Natural killer cell (primary cell): Measurements from ENCODE around the gene SELENOS. TPM values are rescaled to one million over a fixed set of nuclear protein-coding genes. Genes with fewer than 3 reads are reported as not detected.
A peak's percentile ranks its signal among the peaks of the same experiment; 100 is the strongest.

Experiments used
- ATAC-seq, 3 donors: fragments of 150-1000 bp in 2 of 3; fragments of 200-7000 bp in 1 of 3; cut with Tn5 transposase; 1 replicate in 1 of 3; 2 replicates in 2 of 3; pipeline ENCODE4 v1.10.0; 2021; ENCODE audit warnings: mild to moderate bottlenecking in 2 of 3, moderate library complexity in 2 of 3
- DNase-seq, 2 donors: peaks; one replicate each; pipeline versions ENCODE4 v3.0.0 to v3.0.0-alpha.2; 2013 to 2021; ENCODE audit warnings: mixed read lengths in 1 of 2
- H3K27ac ChIP-seq: one replicate; pipeline ENCODE4 v1.5.1; 2013; ENCODE audit warnings: mild to moderate bottlenecking, low read length
- H3K27me3 ChIP-seq: one replicate; pipeline ENCODE4 v1.6.1; 2013; ENCODE audit warnings: low read length; ENCODE audit not compliant: control insufficient read depth, insufficient read depth
- H3K36me3 ChIP-seq: one replicate; pipeline ENCODE4 v1.6.1; 2013; ENCODE audit warnings: low read length; ENCODE audit not compliant: control insufficient read depth, insufficient read depth
- H3K4me1 ChIP-seq: one replicate; pipeline ENCODE4 v1.6.1; 2013; ENCODE audit warnings: low read length; ENCODE audit not compliant: control insufficient read depth, insufficient read depth
- H3K4me3 ChIP-seq: one replicate; pipeline ENCODE4 v1.5.1; 2013; ENCODE audit warnings: low read length
- H3K9me3 ChIP-seq: one replicate; pipeline ENCODE4 v1.6.1; 2013; ENCODE audit warnings: low read length; ENCODE audit not compliant: control insufficient read depth, insufficient read depth
- H3K27ac Mint-ChIP-seq, 2 donors: one replicate each; pipeline ENCODE4 v1.8.0; 2022; ENCODE audit warnings: mild to moderate bottlenecking in 2 of 2, mixed read lengths in 2 of 2, moderate library complexity in 1 of 2
- H3K27me3 Mint-ChIP-seq, 2 donors: one replicate each; pipeline ENCODE4 v1.8.0; 2022; ENCODE audit warnings: low read depth in 2 of 2, mixed read lengths in 2 of 2
- H3K36me3 Mint-ChIP-seq: one replicate; pipeline ENCODE4 v1.8.0; 2022; ENCODE audit warnings: mixed read lengths
- H3K4me1 Mint-ChIP-seq, 2 donors: one replicate each; pipeline ENCODE4 v1.8.0; 2022; ENCODE audit warnings: mixed read lengths in 2 of 2
- H3K4me3 Mint-ChIP-seq: one replicate; pipeline ENCODE4 v1.8.0; 2022; ENCODE audit warnings: mild to moderate bottlenecking, moderate library complexity, mixed read lengths
- H3K9me3 Mint-ChIP-seq, 2 donors: one replicate each; pipeline ENCODE4 v1.8.0; 2022; ENCODE audit warnings: mixed read lengths in 2 of 2
- WGBS: methylation state at CpG from one replicate; pipeline ENCODE4 v1.1.7; 2013; ENCODE audit warnings: missing lambda C conversion rate; ENCODE audit not compliant: insufficient coverage; 5-methylcytosine and 5-hydroxymethylcytosine counted together
- intact Hi-C: fragments of 100-400 bp; cut with micrococcal nuclease; formaldehyde crosslinking; loops from one replicate; pipeline ENCODE4 v1.14.2; 2022
- total RNA-seq, 4 donors: library from RNA; stranded (reverse); fragments of 120-200 nt in 1 of 4; gene quantifications; one replicate each; pipeline versions ENCODE4 v1.2.3 to v1.2.4, GENCODE V29; 2013 to 2022
- TF ChIP-seq, protein P1 (sequence below): fragments of 200-600 bp; IDR thresholded peaks from one replicate; pipeline ENCODE4 v1.8.0; 2022; ENCODE audit warnings: antibody characterized with exemption

Gene SELENOS
- total RNA-seq, 3 donors from 2014 or later (not counting 1 experiment from before 2014, with no cell fraction given): 33.6 to 44.2 (median 38.4) TPM

- Histone ChIP-seq H3K4me3 (no peak overlapping the region), H3K4me1 (no peaks in the 10 kb centered on the region), H3K36me3 (no peaks in the 10 kb centered on the region), H3K27me3 (no peaks in the 10 kb centered on the region), H3K9me3 (no peaks in the 10 kb centered on the region), H3K27ac (no peak overlapping the region)
- no peak for DNase-seq
- WGBS: 93% methylated on average over 21 of the region's 21 CpGs
- no peaks in the 10 kb centered on the region for H3K9me3 Mint-ChIP-seq
- H3K27ac Mint-ChIP-seq: no peak overlapping the region
- peaks cover 0 to 4% of the 10 kb centered on the region in 2 donors for H3K27me3 Mint-ChIP-seq
- no peak for ATAC-seq
- TF ChIP-seq, protein P1, sequence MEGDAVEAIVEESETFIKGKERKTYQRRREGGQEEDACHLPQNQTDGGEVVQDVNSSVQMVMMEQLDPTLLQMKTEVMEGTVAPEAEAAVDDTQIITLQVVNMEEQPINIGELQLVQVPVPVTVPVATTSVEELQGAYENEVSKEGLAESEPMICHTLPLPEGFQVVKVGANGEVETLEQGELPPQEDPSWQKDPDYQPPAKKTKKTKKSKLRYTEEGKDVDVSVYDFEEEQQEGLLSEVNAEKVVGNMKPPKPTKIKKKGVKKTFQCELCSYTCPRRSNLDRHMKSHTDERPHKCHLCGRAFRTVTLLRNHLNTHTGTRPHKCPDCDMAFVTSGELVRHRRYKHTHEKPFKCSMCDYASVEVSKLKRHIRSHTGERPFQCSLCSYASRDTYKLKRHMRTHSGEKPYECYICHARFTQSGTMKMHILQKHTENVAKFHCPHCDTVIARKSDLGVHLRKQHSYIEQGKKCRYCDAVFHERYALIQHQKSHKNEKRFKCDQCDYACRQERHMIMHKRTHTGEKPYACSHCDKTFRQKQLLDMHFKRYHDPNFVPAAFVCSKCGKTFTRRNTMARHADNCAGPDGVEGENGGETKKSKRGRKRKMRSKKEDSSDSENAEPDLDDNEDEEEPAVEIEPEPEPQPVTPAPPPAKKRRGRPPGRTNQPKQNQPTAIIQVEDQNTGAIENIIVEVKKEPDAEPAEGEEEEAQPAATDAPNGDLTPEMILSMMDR: no peak
- no peaks in the 10 kb centered on the region for H3K36me3 Mint-ChIP-seq
- intact Hi-C loops: no loop called here
- no peaks in the 10 kb centered on the region for H3K4me1 Mint-ChIP-seq
- H3K4me3 Mint-ChIP-seq: no peak overlapping the region
Measured at GRCh38 chr15:101313041-101313761, 35.9 kb upstream of the SELENOS start.

- intact Hi-C loops: no loop called here
- TF ChIP-seq, protein P1: no peak
- Histone ChIP-seq H3K27ac (no peak overlapping the region), H3K36me3 (no peaks in the 10 kb centered on the region), H3K27me3 (no peaks in the 10 kb centered on the region), H3K4me3 (no peak overlapping the region), H3K4me1 (no peaks in the 10 kb centered on the region), H3K9me3 (no peaks in the 10 kb centered on the region)
- DNase-seq (no peak), ATAC-seq (no peak)
- Mint-ChIP-seq H3K27ac (no peak overlapping the region), H3K4me3 (no peak overlapping the region), H3K27me3 (peaks cover 0 to 4% of the 10 kb centered on the region in 2 donors), H3K9me3 (no peaks in the 10 kb centered on the region), H3K4me1 (no peaks in the 10 kb centered on the region), H3K36me3 (no peaks in the 10 kb centered on the region)
- 94% methylated on average over 7 of the region's 7 CpGs for WGBS
Measured at GRCh38 chr15:101310508-101310907, 33.2 kb upstream of the SELENOS start.

- Mint-ChIP-seq H3K4me3 (no peak overlapping the region), H3K36me3 (no peaks in the 10 kb centered on the region), H3K9me3 (no peaks in the 10 kb centered on the region), H3K27ac (no peak overlapping the region), H3K27me3 (peaks cover 0 to 4% of the 10 kb centered on the region in 2 donors), H3K4me1 (no peaks in the 10 kb centered on the region)
- intact Hi-C loops: no loop called here
- H3K4me1 ChIP-seq: no peaks in the 10 kb centered on the region
- H3K4me3 ChIP-seq: no peak overlapping the region
- H3K9me3 ChIP-seq: no peaks in the 10 kb centered on the region
- ATAC-seq (no peak), DNase-seq (peak in 1 of 2 donors; percentile 9)
- H3K27ac ChIP-seq: no peak overlapping the region
- no peaks in the 10 kb centered on the region for H3K36me3 ChIP-seq
- no peaks in the 10 kb centered on the region for H3K27me3 ChIP-seq
- 92% methylated on average over 7 of the region's 7 CpGs for WGBS
- TF ChIP-seq, protein P1: no peak
Measured at GRCh38 chr15:101310161-101310480, 32.8 kb upstream of the SELENOS start.
